GM18526 (cell line): ENCODE data around the gene MOGAT1.

Experiments
- POLR2A ChIP-seq: IDR thresholded peaks from 3 replicates; pipeline ENCODE4 v1.6.1; 2011; ENCODE audit not compliant: insufficient read length; ENCODE audit errors: extremely low read depth

Gene MOGAT1

GRCh38 chr2:222698276-222698675 is 26.8 kb downstream of the MOGAT1 start:
- TF ChIP-seq POLR2A = no peak

DNA sequence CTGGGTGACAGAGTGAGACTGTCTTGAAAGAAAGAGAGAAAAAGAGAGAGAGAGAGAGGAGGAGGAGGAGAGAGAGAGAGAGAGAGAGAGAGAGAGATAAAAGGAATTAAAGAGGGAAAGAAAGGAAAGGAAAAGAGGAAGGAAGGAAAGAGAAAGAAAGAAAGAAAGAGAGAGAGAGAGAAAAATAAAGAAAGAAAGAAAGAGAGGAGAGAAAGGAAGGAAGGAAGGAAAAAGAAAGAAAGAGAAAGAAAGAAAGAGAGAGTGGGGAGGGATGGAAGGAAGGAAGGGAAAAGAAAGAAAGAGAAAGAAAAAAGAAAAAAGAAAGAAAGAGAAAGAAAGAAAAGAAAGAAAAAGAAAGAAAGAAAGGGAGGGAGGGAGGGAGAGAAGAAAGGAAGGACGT is 29.8 kb downstream of the MOGAT1 start:
- TF ChIP-seq POLR2A = no peak

DNA sequence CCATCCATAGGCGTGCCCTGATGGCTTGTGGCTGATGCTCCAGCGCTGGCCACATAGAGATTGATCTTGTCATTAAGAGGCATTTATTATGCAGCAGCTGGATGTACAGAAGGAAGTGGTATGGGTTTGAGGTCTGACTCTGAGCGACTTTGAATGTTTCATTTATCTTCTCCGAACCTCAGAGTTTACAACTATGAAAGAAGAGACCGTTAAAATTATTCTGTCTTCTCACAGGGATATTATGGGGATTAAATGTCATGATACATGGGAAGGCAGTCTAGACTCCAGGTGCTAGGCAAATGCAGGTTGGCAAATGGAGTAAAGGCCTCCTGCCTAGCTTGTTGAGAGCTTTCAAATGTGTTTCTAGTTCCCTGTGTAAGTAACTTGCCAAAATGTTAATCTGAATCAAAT is 30.3 kb downstream of the MOGAT1 start:
- TF ChIP-seq POLR2A = no peak

DNA sequence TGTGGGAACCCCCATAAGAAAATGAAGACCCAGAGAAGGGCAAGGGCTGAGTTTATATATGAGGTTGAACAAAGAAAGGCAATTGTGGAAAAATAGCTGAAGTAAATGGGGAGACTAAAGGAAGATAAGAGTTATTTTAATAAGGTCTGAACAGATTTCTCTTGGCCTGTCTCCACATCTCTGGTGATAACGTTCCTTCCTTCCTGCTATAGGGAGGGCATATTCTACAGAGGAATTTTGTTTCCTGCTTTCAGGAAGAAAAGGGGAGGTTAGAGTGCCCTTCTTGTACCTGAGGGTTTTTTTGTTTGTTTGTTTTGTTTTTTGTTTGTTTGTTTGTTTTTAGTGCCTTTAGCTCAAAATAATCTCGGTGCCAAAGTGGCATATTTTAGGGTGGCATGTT is 31.6 kb downstream of the MOGAT1 start:
- TF ChIP-seq POLR2A = no peak

- no peak for TF ChIP-seq POLR2A
Measured at GRCh38 chr2:222703886-222704285, 32.4 kb downstream of the MOGAT1 start.

DNA sequence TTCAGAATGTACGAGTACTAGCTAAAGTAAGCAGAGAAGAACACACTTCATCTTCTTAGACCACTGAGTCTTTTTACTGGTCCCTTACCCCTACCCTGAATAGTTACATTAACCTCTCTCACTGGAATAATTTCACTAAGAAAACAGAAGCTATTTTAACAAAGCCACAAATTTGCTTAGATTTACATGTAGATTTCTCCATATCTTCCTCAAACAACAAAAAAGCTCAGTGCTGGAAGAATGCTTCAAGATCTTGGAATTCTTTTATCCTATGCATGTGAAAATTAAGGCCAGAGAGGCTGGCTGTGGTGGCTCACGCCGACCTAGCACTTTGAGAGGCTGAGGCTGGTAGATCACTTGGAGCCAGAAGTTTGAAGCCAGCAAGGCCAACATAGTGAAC is 35.2 kb downstream of the MOGAT1 start:
- TF ChIP-seq POLR2A = no peak

DNA sequence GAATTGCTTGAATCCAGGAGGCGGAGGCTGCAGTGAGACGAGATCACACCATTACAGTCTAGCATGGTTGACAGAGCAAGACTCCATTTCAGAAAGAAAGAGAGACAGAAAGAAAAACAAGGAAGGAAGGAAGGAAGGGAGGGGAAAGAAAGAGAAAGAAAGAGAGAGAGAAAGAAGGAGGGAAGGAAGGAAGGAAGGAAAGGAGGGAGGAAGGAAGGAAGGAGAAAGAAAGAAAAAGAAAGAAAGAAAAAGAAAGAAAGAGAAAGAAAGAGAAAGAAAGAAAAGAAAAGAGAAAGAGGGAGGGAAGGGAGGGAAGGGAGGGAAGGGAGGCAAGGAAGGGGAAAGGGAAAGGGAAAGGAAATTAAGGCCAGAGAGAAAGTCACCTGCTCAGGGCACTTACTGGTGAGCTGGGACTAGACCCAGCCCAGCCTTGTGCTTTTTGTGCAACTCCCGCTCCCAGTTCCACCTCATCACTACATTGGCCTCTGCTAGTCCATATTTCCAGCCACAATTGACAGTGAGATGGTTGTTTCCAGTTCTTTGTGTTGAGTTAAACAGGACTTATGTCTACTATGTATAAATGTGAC is 35.7 kb downstream of the MOGAT1 start:
- TF ChIP-seq POLR2A = no peak

DNA sequence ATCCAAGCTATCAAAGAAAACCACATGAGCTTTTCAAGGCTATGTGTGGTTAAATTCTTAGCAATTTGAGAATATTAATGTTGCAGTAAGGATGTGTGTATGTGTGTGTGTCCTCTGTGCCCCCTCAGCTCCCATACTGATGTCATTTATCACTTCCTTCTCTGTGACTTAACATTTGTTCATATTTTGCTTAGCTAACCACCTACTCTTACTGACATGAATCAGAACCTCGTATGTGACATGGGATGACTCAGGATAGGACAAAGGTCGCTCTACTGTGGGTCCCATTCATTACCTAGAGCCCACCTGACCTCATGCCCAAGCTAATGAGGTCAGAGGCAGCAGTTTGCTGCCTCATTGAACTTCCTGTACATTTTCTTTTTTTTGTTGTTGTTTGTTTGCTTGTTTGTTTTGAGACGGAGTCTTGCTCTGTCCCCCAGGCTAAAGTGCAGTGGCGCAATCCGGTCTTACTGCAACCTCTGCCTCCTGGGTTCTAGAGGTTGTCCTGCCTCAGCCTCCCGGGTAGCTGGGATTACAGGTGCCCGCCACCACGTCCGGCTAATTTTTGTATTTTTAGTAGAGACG is 36.3 kb downstream of the MOGAT1 start:
- TF ChIP-seq POLR2A = no peak

DNA sequence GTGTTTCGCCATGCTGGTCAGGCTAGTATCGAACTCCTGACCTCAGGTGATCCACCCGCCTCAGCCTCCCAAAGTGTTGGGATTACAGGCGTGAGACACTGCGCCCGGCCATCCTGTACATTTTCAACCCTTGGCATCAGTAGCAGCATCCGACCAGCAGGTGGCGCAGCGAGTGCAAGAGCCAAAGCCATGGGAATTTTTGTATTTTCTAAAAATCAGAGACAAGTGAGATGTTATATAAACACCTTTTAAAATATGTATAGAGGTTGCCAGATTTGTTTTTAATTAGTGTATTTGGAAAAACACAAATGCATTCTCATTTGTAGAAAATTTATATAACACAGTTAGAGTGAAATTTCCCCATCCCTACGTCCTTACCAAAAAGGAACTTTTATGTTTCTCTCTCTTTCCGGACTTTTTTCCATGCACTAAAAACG is 36.8 kb downstream of the MOGAT1 start:
- TF ChIP-seq POLR2A = no peak

DNA sequence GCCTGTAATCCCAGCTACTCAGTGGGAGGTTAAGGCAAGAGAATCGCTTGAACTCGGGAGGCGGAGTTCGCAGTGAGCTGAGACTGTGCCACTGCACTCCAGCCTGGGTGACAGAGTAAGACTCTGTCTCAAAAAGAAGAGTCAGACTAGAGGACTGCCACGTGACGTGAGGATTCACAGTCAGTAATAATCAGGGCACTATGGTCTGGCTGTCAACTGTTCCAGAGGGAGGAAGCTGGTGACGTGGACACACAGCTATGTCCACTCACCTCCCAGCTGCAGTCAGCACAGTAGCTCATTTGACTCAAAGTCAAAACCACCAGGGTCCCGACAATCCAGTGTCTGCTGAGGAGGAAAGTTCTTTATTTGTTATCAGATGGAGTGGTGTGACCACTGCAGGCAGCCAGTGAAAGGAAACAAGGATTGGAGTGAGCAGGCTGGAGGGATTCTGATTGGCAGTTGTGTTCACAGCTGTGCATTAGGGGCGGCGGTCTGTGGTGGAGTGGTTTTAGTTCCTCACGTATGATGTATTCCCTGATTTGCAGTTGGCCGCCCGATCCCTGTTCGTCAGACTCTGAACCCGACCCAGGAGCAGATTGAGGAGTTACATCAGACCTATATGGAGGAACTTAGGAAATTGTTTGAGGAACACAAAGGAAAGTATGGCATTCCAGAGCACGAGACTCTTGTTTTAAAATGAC is 37.9 kb downstream of the MOGAT1 start:
- no peak for TF ChIP-seq POLR2A

- TF ChIP-seq POLR2A = no peak
Measured at GRCh38 chr2:222710736-222711135, 39.3 kb downstream of the MOGAT1 start.

GRCh38 chr2:222711315-222711940 is 40.0 kb downstream of the MOGAT1 start:
- no peak for TF ChIP-seq POLR2A

DNA sequence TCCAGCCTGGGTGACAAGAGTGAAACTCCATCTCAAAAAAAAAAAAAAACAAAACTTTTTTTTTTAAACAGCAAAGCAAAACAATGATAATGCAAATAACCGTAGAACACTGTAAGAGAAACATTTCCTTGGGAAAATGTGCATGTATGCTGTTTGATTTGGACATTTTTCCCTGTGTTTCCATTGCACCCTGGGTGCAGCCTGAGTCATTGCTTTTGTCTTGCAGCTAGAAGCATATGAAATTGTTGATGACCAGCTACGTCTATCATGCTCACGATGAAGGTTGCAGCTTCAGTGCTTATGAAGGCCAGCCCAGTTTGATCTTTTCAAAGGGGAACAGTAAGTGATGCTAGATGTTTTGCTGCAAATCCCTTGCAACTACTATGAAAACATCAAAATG is 41.5 kb downstream of the MOGAT1 start:
- no peak for TF ChIP-seq POLR2A

- TF ChIP-seq POLR2A = no peak
Measured at GRCh38 chr2:222714361-222715241, 43.1 kb downstream of the MOGAT1 start.

DNA sequence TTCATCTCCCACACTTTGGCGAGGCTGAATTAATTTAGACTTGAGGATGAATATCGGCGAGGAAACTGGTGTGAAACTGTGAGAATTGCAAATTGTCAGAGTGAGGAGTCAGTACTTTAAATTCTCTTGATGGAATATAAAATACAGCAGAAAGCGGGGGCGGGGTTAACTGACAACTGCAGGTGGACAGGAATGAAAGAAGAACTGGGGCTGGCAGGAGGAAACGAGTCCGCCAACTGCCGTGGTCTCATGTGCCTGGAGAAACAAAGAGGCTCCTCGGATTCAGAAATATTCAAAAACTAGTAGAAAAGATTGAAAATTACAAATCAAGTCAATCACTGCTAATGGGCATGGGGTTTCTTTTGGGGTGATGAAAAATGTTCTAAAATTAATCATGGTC is 44.3 kb downstream of the MOGAT1 start:
- no peak for TF ChIP-seq POLR2A
